ENCODE data around the gene OAF. TPM values are rescaled to one million over a fixed set of nuclear protein-coding genes. Genes with fewer than 3 reads are reported as not detected.

Gene OAF
- total and polyA plus RNA-seq, 10 donors = 10.6 to 148 (median 73.6) TPM

- Histone ChIP-seq H3K4me1 (peaks cover 16 to 99% (median 56%) of the 10 kb centered on the region in 6 donors), H3K4me3 (no peak overlapping the region), H3K27ac (peak overlapping the region in 3 of 8 donors; percentile 15 to 85 (median 64)), H3K27me3 (replicated peaks in 1 of 7) (no peaks in the 10 kb centered on the region), H3K36me3 (peaks cover 0 to 20% (median 0%) of the 10 kb centered on the region in 6 donors), H3K9me3 (no peaks in the 10 kb centered on the region)
- no peak for TF ChIP-seq POLR2A (IDR thresholded peaks at IDR 0.05)
- TF ChIP-seq CTCF (IDR thresholded peaks at IDR 0.05 in 8 of 11, conservative IDR thresholded peaks at IDR 0.05 in 3 of 11) = no peak
- no peak for TF ChIP-seq POLR2AphosphoS5 (IDR thresholded peaks at IDR 0.05)
- no peak for DNase-seq
- WGBS, 5 donors = 77 to 100% (median 83%) methylated on average over 1 of the region's 1 CpG
- intact Hi-C loops (cut with DNase I; ENCODE audit: low total_unique reads) = no loop called here
These were observed 10.4 kb downstream of the OAF start for GRCh38 chr11:120221115-120221752.

GRCh38 chr11:120222916-120223315 is 12.1 kb downstream of the OAF start:
- Histone ChIP-seq H3K4me1 (peaks cover 17 to 99% (median 60%) of the 10 kb centered on the region in 6 donors), H3K27me3 (replicated peaks in 1 of 7) (no peaks in the 10 kb centered on the region), H3K27ac (peak overlapping the region in 5 of 8 donors; percentile 52 to 79 (median 73)), H3K36me3 (peaks cover 0 to 20% (median 0%) of the 10 kb centered on the region in 6 donors), H3K4me3 (no peak overlapping the region), H3K9me3 (no peaks in the 10 kb centered on the region)
- peak; percentile 67 for DNase-seq
- intact Hi-C loops (cut with DNase I; ENCODE audit: low total_unique reads) = no loop called here
- WGBS, 5 donors = 75 to 88% (median 85%) methylated on average over 8 of the region's 8 CpGs
- TF ChIP-seq CTCF (IDR thresholded peaks at IDR 0.05 in 8 of 11, conservative IDR thresholded peaks at IDR 0.05 in 3 of 11) (no peak), POLR2AphosphoS5 (IDR thresholded peaks at IDR 0.05) (no peak), POLR2A (IDR thresholded peaks at IDR 0.05) (no peak)

- DNase-seq = peak; percentile 22
- Histone ChIP-seq H3K27me3 (replicated peaks in 1 of 7) (no peaks in the 10 kb centered on the region), H3K9me3 (no peaks in the 10 kb centered on the region), H3K4me3 (no peak overlapping the region), H3K4me1 (peaks cover 17 to 91% (median 58%) of the 10 kb centered on the region in 6 donors), H3K27ac (peak overlapping the region in 5 of 8 donors; percentile 52 to 79 (median 73)), H3K36me3 (peaks cover 0 to 29% (median 0%) of the 10 kb centered on the region in 6 donors)
- 0 to 21% (median 13%) methylated on average over 1 of the region's 1 CpG for WGBS, 5 donors
- intact Hi-C loops (cut with DNase I; ENCODE audit: low total_unique reads) = no loop called here
- TF ChIP-seq POLR2AphosphoS5 (IDR thresholded peaks at IDR 0.05) (no peak), CTCF (IDR thresholded peaks at IDR 0.05 in 8 of 11, conservative IDR thresholded peaks at IDR 0.05 in 3 of 11) (no peak), POLR2A (IDR thresholded peaks at IDR 0.05) (no peak)
These were observed 13.0 kb downstream of the OAF start for GRCh38 chr11:120223793-120224192.

GRCh38 chr11:120224361-120224760 is 13.5 kb downstream of the OAF start:
- Histone ChIP-seq H3K36me3 (peaks cover 0 to 34% (median 0%) of the 10 kb centered on the region in 6 donors), H3K9me3 (no peaks in the 10 kb centered on the region), H3K27me3 (replicated peaks in 1 of 7) (no peaks in the 10 kb centered on the region), H3K4me3 (no peak overlapping the region), H3K27ac (peak overlapping the region in 7 of 8 donors; percentile 35 to 79 (median 68)), H3K4me1 (peaks cover 16 to 85% (median 56%) of the 10 kb centered on the region in 6 donors)
- peak; percentile 46 for DNase-seq
- intact Hi-C loops (cut with DNase I; ENCODE audit: low total_unique reads) = no loop called here
- TF ChIP-seq POLR2A (IDR thresholded peaks at IDR 0.05) (no peak), CTCF (IDR thresholded peaks at IDR 0.05 in 8 of 11, conservative IDR thresholded peaks at IDR 0.05 in 3 of 11) (no peak), POLR2AphosphoS5 (IDR thresholded peaks at IDR 0.05) (no peak)
- WGBS, 5 donors = 35 to 48% (median 41%) methylated on average over 6 of the region's 6 CpGs

Data from spleen (tissue), 11 donors.